Measurements from ENCODE around the gene GHR. TPM values are rescaled to one million over a fixed set of nuclear protein-coding genes. Genes with fewer than 3 reads are reported as not detected.

Gene GHR
- total and polyA plus RNA-seq, 10 donors, result 0.42 to 11.5 (median 5.1) TPM

- H3K36me3 ChIP-seq, result no peaks in the 10 kb centered on the region
- WGBS, 5 donors, result 41 to 76% (median 60%) methylated on average over 1 of the region's 1 CpG
- no peak for DNase-seq
- peaks cover 0 to 6% (median 0%) of the 10 kb centered on the region in 6 donors for H3K4me1 ChIP-seq
- intact Hi-C loops (cut with DNase I; ENCODE audit: low total_unique reads), result no loop called here
- no peak overlapping the region for H3K4me3 ChIP-seq
- no peaks in the 10 kb centered on the region for H3K9me3 ChIP-seq
- H3K27ac ChIP-seq, result no peak overlapping the region
- H3K27me3 ChIP-seq (replicated peaks in 1 of 7), result no peaks in the 10 kb centered on the region
- TF ChIP-seq POLR2A (IDR thresholded peaks at IDR 0.05) (no peak), CTCF (IDR thresholded peaks at IDR 0.05 in 8 of 11, conservative IDR thresholded peaks at IDR 0.05 in 3 of 11) (no peak), POLR2AphosphoS5 (IDR thresholded peaks at IDR 0.05) (no peak)
Observed at GRCh38 chr5:42632354-42632900, 209.2 kb downstream of the GHR start.

GRCh38 chr5:42634575-42634974 lies 211.3 kb downstream of the GHR start:
- no peaks in the 10 kb centered on the region for H3K36me3 ChIP-seq
- DNase-seq, result no peak
- intact Hi-C loops (cut with DNase I; ENCODE audit: low total_unique reads), result no loop called here
- no peak for TF ChIP-seq POLR2A (IDR thresholded peaks at IDR 0.05)
- TF ChIP-seq POLR2AphosphoS5 (IDR thresholded peaks at IDR 0.05), result no peak
- no peak for TF ChIP-seq CTCF (IDR thresholded peaks at IDR 0.05 in 8 of 11, conservative IDR thresholded peaks at IDR 0.05 in 3 of 11)
- H3K27ac ChIP-seq, result no peak overlapping the region
- no peaks in the 10 kb centered on the region for H3K9me3 ChIP-seq
- no peaks in the 10 kb centered on the region for H3K4me1 ChIP-seq
- H3K4me3 ChIP-seq, result no peak overlapping the region
- 88 to 95% (median 92%) methylated on average over 4 of the region's 4 CpGs for WGBS, 5 donors
- H3K27me3 ChIP-seq (replicated peaks in 1 of 7), result no peaks in the 10 kb centered on the region

- Histone ChIP-seq H3K9me3 (no peaks in the 10 kb centered on the region), H3K27ac (no peak overlapping the region), H3K4me1 (no peaks in the 10 kb centered on the region), H3K27me3 (replicated peaks in 1 of 7) (no peaks in the 10 kb centered on the region), H3K36me3 (no peaks in the 10 kb centered on the region), H3K4me3 (no peak overlapping the region)
- TF ChIP-seq POLR2A (IDR thresholded peaks at IDR 0.05), result no peak
- TF ChIP-seq CTCF (IDR thresholded peaks at IDR 0.05 in 8 of 11, conservative IDR thresholded peaks at IDR 0.05 in 3 of 11), result no peak
- no peak for TF ChIP-seq POLR2AphosphoS5 (IDR thresholded peaks at IDR 0.05)
- intact Hi-C loops (cut with DNase I; ENCODE audit: low total_unique reads), result no loop called here
- DNase-seq, result no peak
- 76 to 85% (median 82%) methylated on average over 2 of the region's 2 CpGs for WGBS, 5 donors
Observed at GRCh38 chr5:42636425-42636824, 213.2 kb downstream of the GHR start.

- 79 to 94% (median 91%) methylated on average over 1 of the region's 1 CpG for WGBS, 5 donors
- H3K4me3 ChIP-seq, result no peak overlapping the region
- TF ChIP-seq CTCF (IDR thresholded peaks at IDR 0.05 in 8 of 11, conservative IDR thresholded peaks at IDR 0.05 in 3 of 11), result no peak
- TF ChIP-seq POLR2A (IDR thresholded peaks at IDR 0.05), result no peak
- TF ChIP-seq POLR2AphosphoS5 (IDR thresholded peaks at IDR 0.05), result no peak
- DNase-seq, result no peak
- intact Hi-C loops (cut with DNase I; ENCODE audit: low total_unique reads), result no loop called here
- no peaks in the 10 kb centered on the region for H3K4me1 ChIP-seq
- H3K36me3 ChIP-seq, result no peaks in the 10 kb centered on the region
- H3K27ac ChIP-seq, result no peak overlapping the region
- no peaks in the 10 kb centered on the region for H3K9me3 ChIP-seq
- no peaks in the 10 kb centered on the region for H3K27me3 ChIP-seq (replicated peaks in 1 of 7)
Observed at GRCh38 chr5:42636946-42637345, 213.7 kb downstream of the GHR start.

Measured in spleen (tissue), 11 donors.